ENCODE results near the gene SLC12A8. TPM values are rescaled to one million over a fixed set of nuclear protein-coding genes. Genes with fewer than 3 reads are reported as not detected.

The SLC12A8 gene
- total RNA-seq, 1 donor from 2014 or later, result 13.6 TPM

DNA sequence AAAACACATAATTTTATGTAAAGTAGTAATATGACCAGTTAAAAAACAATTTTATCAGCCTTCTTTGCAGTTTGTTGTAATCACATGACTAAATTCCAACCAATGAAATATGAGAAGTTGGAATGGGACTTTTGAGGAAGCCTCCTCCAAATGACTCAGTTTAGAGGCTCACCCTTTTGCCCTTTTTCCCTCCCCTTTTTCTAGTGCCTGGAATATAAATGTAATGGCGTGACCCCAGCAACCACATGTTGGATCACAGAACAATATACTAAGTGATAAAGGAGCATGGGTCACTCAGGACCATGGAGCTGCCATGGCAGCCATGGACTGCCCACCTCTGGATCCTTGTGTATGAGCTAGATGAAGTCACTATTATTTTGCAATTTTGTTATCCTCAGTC, 107.9 kb downstream of the SLC12A8 start:
- Histone ChIP-seq H3K36me3 (ENCODE audit: control insufficient read depth, insufficient read depth, low read length) (no peaks in the 10 kb centered on the region), H3K4me3 (ENCODE audit: low read depth, low read length) (no peak overlapping the region), H3K27me3 (ENCODE audit: control insufficient read depth, insufficient read depth, low read length) (no peaks in the 10 kb centered on the region)
- TF ChIP-seq, protein P1, sequence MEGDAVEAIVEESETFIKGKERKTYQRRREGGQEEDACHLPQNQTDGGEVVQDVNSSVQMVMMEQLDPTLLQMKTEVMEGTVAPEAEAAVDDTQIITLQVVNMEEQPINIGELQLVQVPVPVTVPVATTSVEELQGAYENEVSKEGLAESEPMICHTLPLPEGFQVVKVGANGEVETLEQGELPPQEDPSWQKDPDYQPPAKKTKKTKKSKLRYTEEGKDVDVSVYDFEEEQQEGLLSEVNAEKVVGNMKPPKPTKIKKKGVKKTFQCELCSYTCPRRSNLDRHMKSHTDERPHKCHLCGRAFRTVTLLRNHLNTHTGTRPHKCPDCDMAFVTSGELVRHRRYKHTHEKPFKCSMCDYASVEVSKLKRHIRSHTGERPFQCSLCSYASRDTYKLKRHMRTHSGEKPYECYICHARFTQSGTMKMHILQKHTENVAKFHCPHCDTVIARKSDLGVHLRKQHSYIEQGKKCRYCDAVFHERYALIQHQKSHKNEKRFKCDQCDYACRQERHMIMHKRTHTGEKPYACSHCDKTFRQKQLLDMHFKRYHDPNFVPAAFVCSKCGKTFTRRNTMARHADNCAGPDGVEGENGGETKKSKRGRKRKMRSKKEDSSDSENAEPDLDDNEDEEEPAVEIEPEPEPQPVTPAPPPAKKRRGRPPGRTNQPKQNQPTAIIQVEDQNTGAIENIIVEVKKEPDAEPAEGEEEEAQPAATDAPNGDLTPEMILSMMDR (IDR thresholded peaks at IDR 0.05; ENCODE audit: insufficient read depth, low read length, poor library complexity, severe bottlenecking), result no peak
- DNase-seq (ENCODE audit: low read depth), result no peak

DNA sequence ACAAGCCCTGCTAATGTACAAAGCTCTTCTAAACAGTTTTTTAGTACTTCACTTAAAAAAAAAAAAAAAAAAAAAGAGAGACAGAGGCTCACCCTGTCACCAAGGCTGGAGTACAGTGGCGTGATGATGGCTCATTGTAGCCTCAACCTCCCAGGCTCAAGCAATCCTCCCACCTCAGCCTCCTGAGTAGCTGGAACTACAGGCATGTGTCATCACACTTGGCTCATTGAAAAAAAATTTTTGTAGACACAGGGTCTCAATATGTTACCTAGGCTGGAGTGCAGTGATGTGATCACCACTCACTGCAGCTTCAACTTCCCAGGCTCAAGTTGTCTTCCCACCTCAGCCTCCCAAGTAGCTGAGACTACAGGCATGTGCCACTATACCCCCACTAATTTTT, 109.1 kb downstream of the SLC12A8 start:
- no peak overlapping the region for H3K4me3 ChIP-seq (ENCODE audit: low read depth, low read length)
- no peaks in the 10 kb centered on the region for H3K36me3 ChIP-seq (ENCODE audit: control insufficient read depth, insufficient read depth, low read length)
- DNase-seq (ENCODE audit: low read depth), result no peak
- TF ChIP-seq, protein P1 (IDR thresholded peaks at IDR 0.05; ENCODE audit: insufficient read depth, low read length, poor library complexity, severe bottlenecking), result no peak
- H3K27me3 ChIP-seq (ENCODE audit: control insufficient read depth, insufficient read depth, low read length), result no peaks in the 10 kb centered on the region

DNA sequence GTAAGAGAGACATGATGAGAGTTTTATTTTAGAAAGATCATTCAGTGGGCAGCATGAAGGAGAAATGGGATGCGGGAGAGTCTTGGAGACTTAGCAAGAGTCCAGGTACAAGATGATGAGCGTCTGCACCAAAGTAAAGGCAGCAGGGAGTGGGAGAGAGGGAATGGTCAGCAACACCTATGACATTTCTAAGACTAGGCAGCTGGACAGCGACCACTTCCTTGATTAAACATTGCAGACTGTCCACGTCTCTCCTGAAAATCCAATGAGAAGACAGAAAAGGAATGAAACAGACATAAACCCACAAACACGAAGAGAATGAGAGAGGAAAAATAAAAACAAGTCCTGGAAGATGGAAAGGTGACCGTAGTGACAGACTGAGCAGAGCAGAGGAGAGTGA, 110.1 kb downstream of the SLC12A8 start:
- Histone ChIP-seq H3K4me3 (ENCODE audit: low read depth, low read length) (no peak overlapping the region), H3K27me3 (ENCODE audit: control insufficient read depth, insufficient read depth, low read length) (no peaks in the 10 kb centered on the region), H3K36me3 (ENCODE audit: control insufficient read depth, insufficient read depth, low read length) (no peaks in the 10 kb centered on the region)
- no peak for DNase-seq (ENCODE audit: low read depth)
- TF ChIP-seq, protein P1 (IDR thresholded peaks at IDR 0.05; ENCODE audit: insufficient read depth, low read length, poor library complexity, severe bottlenecking), result no peak

DNA sequence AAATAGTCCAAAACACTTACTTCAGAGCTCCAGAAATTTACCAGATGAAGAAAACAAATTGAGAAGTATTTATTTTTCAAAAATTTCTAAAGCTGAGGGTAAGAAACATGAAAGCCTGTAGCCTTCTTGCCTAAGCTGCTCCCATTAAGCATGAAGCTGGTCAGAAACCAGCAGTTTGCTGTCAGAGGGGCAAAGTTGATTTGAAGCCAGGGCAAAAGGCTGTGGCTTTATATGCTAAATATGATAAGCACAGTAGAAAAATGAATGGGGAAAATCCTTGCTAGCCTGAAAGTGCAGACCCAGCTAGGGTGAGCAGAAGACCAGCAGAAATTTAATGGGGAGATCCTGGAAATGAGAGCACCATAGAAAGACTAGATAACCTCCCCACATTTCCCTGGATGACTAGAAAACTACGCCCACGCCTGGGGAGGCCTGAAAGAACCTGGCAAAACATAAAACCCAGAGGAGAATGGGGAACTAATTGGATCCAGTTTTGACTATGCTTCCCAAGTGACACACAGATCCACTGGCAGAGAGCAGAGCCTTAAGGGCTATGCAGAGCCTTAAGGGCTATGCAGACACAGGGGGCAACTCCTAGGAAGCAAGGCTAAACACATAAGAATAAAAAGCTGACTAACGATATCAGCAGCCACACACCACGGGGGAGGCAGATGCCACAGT, 113.8 kb downstream of the SLC12A8 start:
- TF ChIP-seq, protein P1 (IDR thresholded peaks at IDR 0.05; ENCODE audit: insufficient read depth, low read length, poor library complexity, severe bottlenecking), result no peak
- DNase-seq (ENCODE audit: low read depth), result no peak
- H3K36me3 ChIP-seq (ENCODE audit: control insufficient read depth, insufficient read depth, low read length), result no peaks in the 10 kb centered on the region

DNA sequence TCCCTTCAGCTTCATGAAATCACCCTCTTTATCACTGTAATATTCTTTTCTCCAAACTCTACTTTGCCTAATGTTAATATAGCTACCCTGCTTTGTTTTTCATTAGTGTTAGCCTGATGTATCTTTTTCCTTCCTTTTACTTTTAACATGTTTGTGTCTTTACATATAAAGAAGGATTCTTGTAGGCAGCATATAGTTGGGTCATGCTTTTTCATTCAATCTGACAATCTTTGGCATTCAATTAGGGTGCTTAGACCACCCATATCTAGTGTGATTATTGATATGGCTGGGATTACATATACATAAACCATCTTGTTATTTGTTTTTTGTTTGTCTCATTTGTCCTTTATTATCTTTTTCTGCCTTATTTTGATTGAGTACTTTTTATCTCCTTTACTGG, 121.9 kb downstream of the SLC12A8 start:
- TF ChIP-seq, protein P1 (IDR thresholded peaks at IDR 0.05; ENCODE audit: insufficient read depth, low read length, poor library complexity, severe bottlenecking), result no peak
- no peaks in the 10 kb centered on the region for H3K27me3 ChIP-seq (ENCODE audit: control insufficient read depth, insufficient read depth, low read length)

More for the DNA sequence above, 113.8 kb downstream of the SLC12A8 start:
- Histone ChIP-seq H3K27me3 (ENCODE audit: control insufficient read depth, insufficient read depth, low read length) (no peaks in the 10 kb centered on the region), H3K4me3 (ENCODE audit: low read depth, low read length) (no peak overlapping the region)

More for the DNA sequence above, 121.9 kb downstream of the SLC12A8 start:
- no peak for DNase-seq (ENCODE audit: low read depth)
- H3K4me3 ChIP-seq (ENCODE audit: low read depth, low read length), result no peak overlapping the region
- H3K36me3 ChIP-seq (ENCODE audit: control insufficient read depth, insufficient read depth, low read length), result no peaks in the 10 kb centered on the region
